Mesenchymal stem cell (in vitro differentiated cells and primary cell): ENCODE data around the gene CST9L.

Experiments used
- DNase-seq: peaks from one replicate; pipeline ENCODE4 v3.0.0-alpha.2; 2013
- H2AFZ ChIP-seq: one replicate; pipeline ENCODE4 v1.6.1; 2013; ENCODE audit warnings: low read depth, mild to moderate bottlenecking, control low read depth, inconsistent platforms, low read length, moderate library complexity
- H2AK5ac ChIP-seq: 2 replicates; pipeline ENCODE4 v1.6.1; 2013; ENCODE audit warnings: low read length, moderate library complexity, mild to moderate bottlenecking, inconsistent platforms; ENCODE audit not compliant: severe bottlenecking
- H2BK120ac ChIP-seq: one replicate; pipeline ENCODE4 v1.6.1; 2013; ENCODE audit warnings: low read depth, mild to moderate bottlenecking, inconsistent platforms, low read length, moderate library complexity
- H2BK12ac ChIP-seq, 2 experiments: one replicate each; pipeline ENCODE4 v1.6.1; 2013; ENCODE audit warnings: inconsistent platforms in 2 of 2, low read length in 2 of 2, mild to moderate bottlenecking in 2 of 2, moderate library complexity in 2 of 2, control low read depth in 1 of 2
- H2BK15ac ChIP-seq: one replicate; pipeline ENCODE4 v1.6.1; 2013; ENCODE audit warnings: mild to moderate bottlenecking, low read depth, inconsistent platforms; ENCODE audit not compliant: poor library complexity, severe bottlenecking
- H2BK5ac ChIP-seq: 2 replicates; pipeline ENCODE4 v1.6.1; 2013; ENCODE audit warnings: low read depth, mild to moderate bottlenecking, low read length, control low read depth, inconsistent platforms; ENCODE audit not compliant: poor library complexity, severe bottlenecking
- H3K14ac ChIP-seq, 2 experiments: one replicate each; pipeline ENCODE4 v1.6.1; 2013; ENCODE audit warnings: inconsistent platforms in 2 of 2, low read length in 2 of 2, control low read depth in 1 of 2, mild to moderate bottlenecking in 1 of 2, moderate library complexity in 1 of 2
- H3K18ac ChIP-seq, 2 experiments: one replicate each; pipeline ENCODE4 v1.6.1; 2013; ENCODE audit warnings: inconsistent platforms in 2 of 2, low read length in 2 of 2, control low read depth in 1 of 2, low read depth in 1 of 2, mild to moderate bottlenecking in 1 of 2
- H3K23ac ChIP-seq, 2 experiments: one replicate each; pipeline ENCODE4 v1.6.1; 2013; ENCODE audit warnings: inconsistent platforms in 2 of 2, low read length in 2 of 2, mild to moderate bottlenecking in 2 of 2, moderate library complexity in 2 of 2, control low read depth in 1 of 2
- H3K27ac ChIP-seq: 2 replicates; pipeline ENCODE4 v1.5.1; 2013; ENCODE audit warnings: mild to moderate bottlenecking, moderate library complexity, low read length, control low read depth, inconsistent platforms; ENCODE audit not compliant: poor library complexity, severe bottlenecking
- H3K27me3 ChIP-seq, 2 experiments: 2 replicates each; pipeline versions ENCODE4 v1.6.1 to v1.7.0; 2013; ENCODE audit warnings: low read length in 2 of 2, mild to moderate bottlenecking in 2 of 2, moderate library complexity in 2 of 2, control low read depth in 1 of 2, inconsistent platforms in 1 of 2; ENCODE audit not compliant: control insufficient read depth in 1 of 2, insufficient read depth in 1 of 2
- H3K36me3 ChIP-seq, 2 experiments: 2 replicates each; pipeline versions ENCODE4 v1.6.1 to v1.7.0; 2013; ENCODE audit warnings: low read length in 2 of 2, control low read depth in 1 of 2, inconsistent platforms in 1 of 2, low read depth in 1 of 2, mild to moderate bottlenecking in 1 of 2; ENCODE audit not compliant: insufficient read depth in 2 of 2, control insufficient read depth in 1 of 2
- H3K4ac ChIP-seq, 2 experiments: one replicate each; pipeline ENCODE4 v1.6.1; 2013; ENCODE audit warnings: inconsistent platforms in 2 of 2, low read length in 2 of 2, mild to moderate bottlenecking in 2 of 2, moderate library complexity in 2 of 2, control low read depth in 1 of 2, low read depth in 1 of 2
- H3K4me1 ChIP-seq: 2 replicates; pipeline ENCODE4 v1.6.1; 2013; ENCODE audit warnings: low read depth, low read length, control low read depth; ENCODE audit not compliant: control insufficient read depth, insufficient read depth
- H3K4me2 ChIP-seq: 2 replicates; pipeline ENCODE4 v1.6.1; 2013; ENCODE audit warnings: low read length, mild to moderate bottlenecking, inconsistent platforms; ENCODE audit not compliant: poor library complexity, severe bottlenecking
- H3K4me3 ChIP-seq, 2 experiments: 2 replicates each; pipeline versions ENCODE4 v1.5.1 to v1.7.0; 2013; ENCODE audit warnings: low read length in 2 of 2, mild to moderate bottlenecking in 2 of 2, control low read depth in 1 of 2, low read depth in 1 of 2; ENCODE audit not compliant: insufficient read depth in 1 of 2
- H3K79me1 ChIP-seq: replicated peaks from 2 replicates; pipeline ENCODE4 v1.6.1; 2013; ENCODE audit warnings: mild to moderate bottlenecking, control low read depth, low read length, inconsistent platforms; ENCODE audit not compliant: poor library complexity, severe bottlenecking
- H3K9ac ChIP-seq: 2 replicates; pipeline ENCODE4 v1.7.0; 2013; ENCODE audit warnings: mild to moderate bottlenecking, low read length, moderate library complexity
- H3K9me3 ChIP-seq: 2 replicates; pipeline ENCODE4 v1.7.0; 2013; ENCODE audit warnings: mild to moderate bottlenecking, low read length; ENCODE audit not compliant: control insufficient read depth
- H4K8ac ChIP-seq: one replicate; pipeline ENCODE4 v1.6.1; 2013; ENCODE audit warnings: inconsistent platforms, mild to moderate bottlenecking, low read length, moderate library complexity
- H4K91ac ChIP-seq: one replicate; pipeline ENCODE4 v1.6.1; 2013; ENCODE audit warnings: mild to moderate bottlenecking, low read length, inconsistent platforms
- WGBS: methylation state at CpG from one replicate; pipeline ENCODE4 v1.1.7; 2013; ENCODE audit warnings: mixed read lengths; 5-methylcytosine and 5-hydroxymethylcytosine counted together

The CST9L gene

DNA sequence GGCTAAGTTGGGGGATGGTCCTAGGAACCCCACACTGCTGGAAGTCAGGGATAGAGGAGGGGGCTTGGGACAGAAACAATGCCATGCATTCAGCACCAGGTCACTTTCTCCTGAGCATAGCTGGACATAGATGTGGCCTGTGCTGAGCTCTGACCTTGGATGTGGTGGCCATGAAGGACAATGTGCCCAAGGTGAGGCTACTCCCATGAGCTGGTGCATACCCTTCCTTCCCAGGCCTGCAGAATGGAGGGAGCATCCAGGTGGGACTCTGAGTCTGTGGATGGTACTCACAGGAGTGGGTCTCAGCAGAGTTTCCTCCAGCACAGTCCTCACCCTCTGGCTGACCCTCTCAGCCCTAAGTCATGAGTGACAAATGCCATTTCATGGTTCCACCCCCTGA is 16.9 kb downstream of the CST9L start:
- no peak overlapping the region for H2BK120ac ChIP-seq
- H3K4me3 ChIP-seq: no peak overlapping the region
- H3K9ac ChIP-seq: no peak overlapping the region
- no peak overlapping the region for H3K23ac ChIP-seq
- no peak overlapping the region for H3K27ac ChIP-seq
- no peak overlapping the region for H4K8ac ChIP-seq
- H2BK12ac ChIP-seq: no peak overlapping the region
- H2BK15ac ChIP-seq: no peak overlapping the region
- H3K9me3 ChIP-seq: no peaks in the 10 kb centered on the region
- no peaks in the 10 kb centered on the region for H3K4me1 ChIP-seq
- H3K27me3 ChIP-seq: peaks cover 24 to 30% of the 10 kb centered on the region in 2 experiments
- H2BK5ac ChIP-seq: no peak overlapping the region
- no peak overlapping the region for H3K14ac ChIP-seq
- no peak overlapping the region for H3K4me2 ChIP-seq
- H3K79me1 ChIP-seq: no peaks in the 10 kb centered on the region
- H3K36me3 ChIP-seq: no peaks in the 10 kb centered on the region
- DNase-seq: no peak
- no peak overlapping the region for H3K18ac ChIP-seq
- no peak overlapping the region for H2AFZ ChIP-seq
- H4K91ac ChIP-seq: no peak overlapping the region
- no peak overlapping the region for H2AK5ac ChIP-seq
- no peak overlapping the region for H3K4ac ChIP-seq

DNA sequence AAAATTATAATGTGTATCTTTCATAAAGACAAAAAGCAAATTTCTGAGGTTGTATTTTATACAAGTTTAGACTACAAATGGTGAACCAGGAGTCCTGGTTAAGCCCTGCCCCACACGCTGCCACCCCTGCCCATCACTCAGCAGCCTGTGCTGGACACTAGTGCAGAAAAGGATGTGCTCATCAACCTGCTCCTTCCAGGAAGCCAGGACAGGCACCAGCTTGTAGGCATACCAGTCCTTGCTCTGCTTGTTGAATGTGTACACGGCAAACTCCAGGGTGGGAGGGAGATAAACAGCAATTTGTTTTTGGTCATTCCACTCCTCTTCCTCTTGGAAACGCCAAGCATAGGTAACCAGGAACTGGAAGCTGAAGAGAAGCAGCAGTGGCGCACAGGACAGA is 18.1 kb downstream of the CST9L start:
- H3K27ac ChIP-seq: no peak overlapping the region
- H3K4ac ChIP-seq: no peak overlapping the region
- no peak overlapping the region for H3K18ac ChIP-seq
- no peaks in the 10 kb centered on the region for H3K79me1 ChIP-seq
- H3K4me2 ChIP-seq: no peak overlapping the region
- H2BK120ac ChIP-seq: no peak overlapping the region
- no peak overlapping the region for H3K9ac ChIP-seq
- H3K27me3 ChIP-seq: peaks cover 33% of the 10 kb centered on the region in 2 experiments
- H3K14ac ChIP-seq: no peak overlapping the region
- no peak overlapping the region for H3K4me3 ChIP-seq
- no peak overlapping the region for H2AK5ac ChIP-seq
- no peak overlapping the region for H2BK15ac ChIP-seq
- no peak overlapping the region for H4K91ac ChIP-seq
- WGBS: 83% methylated on average over 4 of the region's 4 CpGs
- no peaks in the 10 kb centered on the region for H3K9me3 ChIP-seq
- H2BK5ac ChIP-seq: no peak overlapping the region
- H3K36me3 ChIP-seq: no peaks in the 10 kb centered on the region
- no peak overlapping the region for H3K23ac ChIP-seq
- no peak overlapping the region for H2AFZ ChIP-seq
- no peak overlapping the region for H2BK12ac ChIP-seq
- no peaks in the 10 kb centered on the region for H3K4me1 ChIP-seq
- no peak for DNase-seq
- no peak overlapping the region for H4K8ac ChIP-seq

DNA sequence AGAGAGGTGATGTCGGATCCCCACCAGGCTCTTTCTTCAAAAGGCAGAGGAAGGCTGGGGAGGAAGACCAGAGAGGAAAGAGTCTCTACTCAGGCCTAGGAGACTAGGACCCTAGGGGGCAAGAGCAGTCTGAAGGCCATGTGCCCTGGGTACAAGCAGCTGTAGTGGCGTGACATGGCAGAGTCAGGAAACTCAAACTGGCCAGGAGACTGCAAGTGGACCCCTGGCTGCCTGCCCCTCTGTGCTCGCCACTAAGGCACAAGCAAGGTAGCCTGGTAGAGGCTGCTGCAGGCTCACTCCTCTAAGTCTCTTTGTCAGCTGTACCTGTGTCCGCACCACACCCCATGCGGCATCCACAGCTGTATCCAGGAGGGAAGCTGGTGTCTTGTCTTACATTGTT is 19.9 kb downstream of the CST9L start:
- no peak for DNase-seq
- Histone ChIP-seq H2AFZ (no peak overlapping the region), H3K14ac (no peak overlapping the region), H3K4me3 (no peak overlapping the region), H3K18ac (no peak overlapping the region), H2BK15ac (no peak overlapping the region), H3K27ac (no peak overlapping the region), H3K4ac (no peak overlapping the region), H2BK120ac (no peak overlapping the region), H4K8ac (no peak overlapping the region), H3K23ac (no peak overlapping the region), H2BK5ac (no peak overlapping the region), H2AK5ac (no peak overlapping the region), H3K79me1 (no peaks in the 10 kb centered on the region), H3K27me3 (peaks cover 38 to 40% of the 10 kb centered on the region in 2 experiments), H3K9me3 (no peaks in the 10 kb centered on the region), H3K4me1 (no peaks in the 10 kb centered on the region), H3K4me2 (no peak overlapping the region), H3K9ac (no peak overlapping the region), H2BK12ac (no peak overlapping the region), H4K91ac (no peak overlapping the region), H3K36me3 (no peaks in the 10 kb centered on the region)
- 71% methylated on average over 5 of the region's 5 CpGs for WGBS

DNA sequence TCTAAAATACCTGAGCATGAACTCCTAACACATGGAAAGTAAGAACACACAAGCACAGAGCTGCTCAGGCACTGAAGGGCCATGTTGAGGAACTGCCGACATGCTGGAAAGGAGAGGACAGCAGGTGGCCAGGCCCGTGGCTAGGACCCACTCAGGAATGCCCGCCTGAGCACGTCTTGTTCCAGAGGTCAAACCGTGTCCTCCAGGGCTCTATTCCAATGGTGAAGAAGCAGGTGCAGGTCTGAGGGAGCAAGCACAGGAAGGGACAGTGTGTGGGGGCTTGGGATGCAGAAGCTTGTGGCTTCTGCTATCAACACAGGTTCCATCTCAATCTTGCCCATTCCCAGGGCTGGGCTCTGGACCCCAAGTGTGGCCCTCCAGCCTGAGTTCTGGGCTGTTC is 20.7 kb downstream of the CST9L start:
- H2BK5ac ChIP-seq: no peak overlapping the region
- no peak overlapping the region for H2AK5ac ChIP-seq
- H3K36me3 ChIP-seq: no peaks in the 10 kb centered on the region
- no peaks in the 10 kb centered on the region for H3K4me1 ChIP-seq
- no peaks in the 10 kb centered on the region for H3K79me1 ChIP-seq
- no peak overlapping the region for H3K18ac ChIP-seq
- H3K4me2 ChIP-seq: no peak overlapping the region
- peaks cover 40 to 46% of the 10 kb centered on the region in 2 experiments for H3K27me3 ChIP-seq
- no peak overlapping the region for H3K27ac ChIP-seq
- H3K14ac ChIP-seq: no peak overlapping the region
- H3K4ac ChIP-seq: no peak overlapping the region
- no peak for DNase-seq
- H3K23ac ChIP-seq: no peak overlapping the region
- no peak overlapping the region for H3K9ac ChIP-seq
- H2BK15ac ChIP-seq: no peak overlapping the region
- no peaks in the 10 kb centered on the region for H3K9me3 ChIP-seq
- no peak overlapping the region for H4K91ac ChIP-seq
- H2BK120ac ChIP-seq: no peak overlapping the region
- H4K8ac ChIP-seq: no peak overlapping the region
- WGBS: 66% methylated on average over 5 of the region's 5 CpGs
- H3K4me3 ChIP-seq: no peak overlapping the region
- H2BK12ac ChIP-seq: no peak overlapping the region
- no peak overlapping the region for H2AFZ ChIP-seq
